Upper lobe of right lung (tissue), 1 donor: ENCODE measurements around the gene DSCAM. TPM values are rescaled to one million over a fixed set of nuclear protein-coding genes. Genes with fewer than 3 reads are reported as not detected.

ENCODE experiments used
- ATAC-seq: fragments of 200-7000 bp; cut with Tn5 transposase; one replicate; pipeline ENCODE4 v1.9.1; 2020; ENCODE audit warnings: mild to moderate bottlenecking, moderate library complexity
- DNase-seq: peaks from one replicate; pipeline ENCODE4 v3.0.0-alpha.2; 2020
- H3K27ac ChIP-seq: fragments of 200-600 bp; one replicate; pipeline ENCODE4 v1.8.0; 2022
- H3K27me3 ChIP-seq: fragments of 200-600 bp; one replicate; pipeline ENCODE4 v1.8.0; 2022; ENCODE audit warnings: mild to moderate bottlenecking
- H3K36me3 ChIP-seq: fragments of 200-600 bp; one replicate; pipeline ENCODE4 v1.8.0; 2022
- H3K4me1 ChIP-seq: fragments of 200-600 bp; one replicate; pipeline ENCODE4 v1.8.0; 2022
- H3K4me3 ChIP-seq: fragments of 200-600 bp; one replicate; pipeline ENCODE4 v1.8.0; 2022; ENCODE audit warnings: mild to moderate bottlenecking
- H3K9me3 ChIP-seq: fragments of 200-600 bp; one replicate; pipeline ENCODE4 v1.8.0; 2022
- intact Hi-C: fragments of 100-400 bp; cut with DNase I; formaldehyde crosslinking; loops from one replicate; pipeline ENCODE4 v1.11.0; 2022
- total RNA-seq: library from RNA; stranded (reverse); fragmentation: NEBNext Ultra II Directional; extraction: Animal tissue kit (Norgen Biotek cat#: 25700); gene quantifications from one replicate; pipeline ENCODE4 v1.2.1, GENCODE V29; 2021
- TF ChIP-seq, protein P1 (sequence below): fragments of 200-600 bp; IDR thresholded peaks from one replicate; pipeline ENCODE4 v1.8.0; 2022; ENCODE audit warnings: antibody characterized with exemption
- donor health status: DM: no; HTN: yes; CAD: no; lungs with severe emphysema.

DSCAM gene
- total RNA-seq, 1 donor from 2014 or later: not detected

GRCh38 chr21:40146216-40146837, 700.6 kb downstream of the DSCAM start:
- peak; percentile 29 for ATAC-seq
- no peak overlapping the region for H3K4me3 ChIP-seq
- no peaks in the 10 kb centered on the region for H3K27me3 ChIP-seq
- intact Hi-C loops: no loop called here
- peaks cover 3% of the 10 kb centered on the region for H3K4me1 ChIP-seq
- no peaks in the 10 kb centered on the region for H3K36me3 ChIP-seq
- H3K9me3 ChIP-seq: no peaks in the 10 kb centered on the region
- no peak overlapping the region for H3K27ac ChIP-seq
- DNase-seq: no peak
- TF ChIP-seq, protein P1, sequence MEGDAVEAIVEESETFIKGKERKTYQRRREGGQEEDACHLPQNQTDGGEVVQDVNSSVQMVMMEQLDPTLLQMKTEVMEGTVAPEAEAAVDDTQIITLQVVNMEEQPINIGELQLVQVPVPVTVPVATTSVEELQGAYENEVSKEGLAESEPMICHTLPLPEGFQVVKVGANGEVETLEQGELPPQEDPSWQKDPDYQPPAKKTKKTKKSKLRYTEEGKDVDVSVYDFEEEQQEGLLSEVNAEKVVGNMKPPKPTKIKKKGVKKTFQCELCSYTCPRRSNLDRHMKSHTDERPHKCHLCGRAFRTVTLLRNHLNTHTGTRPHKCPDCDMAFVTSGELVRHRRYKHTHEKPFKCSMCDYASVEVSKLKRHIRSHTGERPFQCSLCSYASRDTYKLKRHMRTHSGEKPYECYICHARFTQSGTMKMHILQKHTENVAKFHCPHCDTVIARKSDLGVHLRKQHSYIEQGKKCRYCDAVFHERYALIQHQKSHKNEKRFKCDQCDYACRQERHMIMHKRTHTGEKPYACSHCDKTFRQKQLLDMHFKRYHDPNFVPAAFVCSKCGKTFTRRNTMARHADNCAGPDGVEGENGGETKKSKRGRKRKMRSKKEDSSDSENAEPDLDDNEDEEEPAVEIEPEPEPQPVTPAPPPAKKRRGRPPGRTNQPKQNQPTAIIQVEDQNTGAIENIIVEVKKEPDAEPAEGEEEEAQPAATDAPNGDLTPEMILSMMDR: no peak

DNA sequence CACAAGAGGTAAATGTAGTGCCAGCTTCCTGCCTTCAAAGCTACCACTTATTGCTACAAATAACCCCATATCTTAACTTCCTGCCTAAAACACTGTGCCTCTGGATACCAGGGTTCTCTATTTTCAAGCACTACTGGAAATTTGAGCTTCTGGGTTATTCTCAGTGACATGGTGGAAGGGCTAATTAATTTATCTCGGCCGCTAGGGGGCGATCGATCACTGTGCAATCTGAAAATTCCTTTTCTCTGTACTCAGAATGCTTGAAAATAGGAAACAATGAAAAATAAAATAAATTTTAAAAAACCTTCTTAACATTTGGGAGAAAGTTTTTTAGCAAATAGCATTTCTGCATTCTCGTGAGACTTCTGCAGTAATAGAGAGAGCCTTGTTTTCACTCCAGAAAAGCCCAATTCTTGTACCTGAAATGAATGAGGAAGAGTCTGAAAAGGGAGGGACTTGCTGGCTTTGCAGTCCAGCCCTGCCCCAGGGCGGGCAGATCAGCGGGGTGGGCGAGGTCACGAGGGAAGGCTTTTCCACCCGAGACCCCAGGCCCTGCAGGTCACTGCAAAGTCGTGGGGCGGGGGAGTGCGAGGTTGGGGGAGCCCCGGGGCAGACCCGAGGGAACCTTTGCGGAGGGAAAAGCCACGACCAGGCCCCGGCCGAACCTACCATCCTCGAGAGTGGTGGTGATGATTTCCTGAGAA, 703.0 kb downstream of the DSCAM start:
- Histone ChIP-seq H3K36me3 (no peaks in the 10 kb centered on the region), H3K27me3 (no peaks in the 10 kb centered on the region), H3K4me3 (no peak overlapping the region), H3K9me3 (no peaks in the 10 kb centered on the region), H3K4me1 (peaks cover 3% of the 10 kb centered on the region), H3K27ac (no peak overlapping the region)
- DNase-seq (no peak), ATAC-seq (peak; percentile 59)
- TF ChIP-seq, protein P1: peak; percentile 77
- intact Hi-C loops: no loop called here

DNA sequence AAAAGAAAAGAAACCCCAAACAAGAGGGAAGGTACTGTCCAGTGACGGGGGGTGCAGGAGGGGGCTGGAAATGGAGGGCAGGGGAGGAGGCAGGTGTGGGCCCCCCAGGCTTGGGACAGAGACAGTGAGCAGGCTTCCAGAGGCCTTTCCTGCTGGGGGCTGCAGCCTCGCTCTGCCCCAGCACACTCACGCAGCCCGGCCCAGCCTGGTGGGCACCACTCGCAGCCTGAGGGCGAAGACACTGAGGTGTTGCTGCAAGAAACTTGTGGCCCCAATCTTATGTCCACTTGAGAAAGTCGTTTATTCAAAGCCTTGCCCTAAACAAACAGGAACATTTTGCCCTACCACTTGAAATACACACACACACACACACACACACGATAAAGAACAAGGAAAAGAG, 705.3 kb downstream of the DSCAM start:
- H3K4me3 ChIP-seq: no peak overlapping the region
- H3K9me3 ChIP-seq: no peaks in the 10 kb centered on the region
- H3K4me1 ChIP-seq: peaks cover 3% of the 10 kb centered on the region
- DNase-seq (no peak), ATAC-seq (no peak)
- intact Hi-C loops: no loop called here
- no peaks in the 10 kb centered on the region for H3K36me3 ChIP-seq
- H3K27me3 ChIP-seq: no peaks in the 10 kb centered on the region
- H3K27ac ChIP-seq: no peak overlapping the region
- TF ChIP-seq, protein P1: no peak

DNA sequence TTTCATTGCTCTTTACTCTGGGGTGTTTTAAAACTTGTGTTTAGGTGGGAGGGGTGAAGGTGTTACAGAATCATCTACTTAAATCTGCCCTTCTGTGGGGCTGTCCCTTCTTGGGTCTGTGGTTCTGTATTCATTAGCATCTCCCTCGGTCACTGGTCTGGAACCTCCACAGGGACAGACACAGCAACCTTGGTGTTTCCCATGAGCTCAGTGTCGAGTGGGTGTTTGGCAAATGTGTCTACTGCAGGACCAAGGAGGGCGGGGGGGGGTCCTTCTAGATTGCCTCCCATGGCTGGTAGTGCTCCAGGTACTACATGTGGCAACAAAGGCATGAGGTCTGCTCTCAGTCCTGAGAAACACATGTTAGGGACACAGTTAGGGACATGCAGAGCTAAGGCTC, 706.3 kb downstream of the DSCAM start:
- no peak for ATAC-seq
- Histone ChIP-seq H3K9me3 (no peaks in the 10 kb centered on the region), H3K27ac (no peak overlapping the region), H3K36me3 (no peaks in the 10 kb centered on the region), H3K4me1 (peaks cover 3% of the 10 kb centered on the region), H3K4me3 (no peak overlapping the region), H3K27me3 (no peaks in the 10 kb centered on the region)
- TF ChIP-seq, protein P1: no peak
- intact Hi-C loops: no loop called here
- no peak for DNase-seq

DNA sequence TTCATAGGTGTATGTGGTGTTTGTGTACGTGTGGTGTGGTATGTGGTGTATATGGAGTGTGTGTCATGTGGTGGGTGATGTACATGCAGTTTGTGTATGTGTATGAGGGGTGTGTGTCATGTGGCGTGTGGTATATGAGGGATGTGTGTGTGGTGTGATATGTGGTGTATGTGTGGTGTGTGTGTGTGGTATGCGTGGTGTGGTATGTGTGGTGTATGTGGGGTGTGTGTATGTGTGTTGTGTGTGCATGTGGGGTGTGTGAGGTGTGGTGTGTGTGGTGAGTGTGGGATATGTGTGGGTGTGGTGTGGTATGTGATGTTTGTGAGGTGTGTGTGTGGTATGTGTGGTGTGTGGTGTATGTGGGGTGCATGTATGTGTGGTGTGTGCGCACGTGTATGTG, 707.3 kb downstream of the DSCAM start:
- no peaks in the 10 kb centered on the region for H3K9me3 ChIP-seq
- H3K4me1 ChIP-seq: peaks cover 3% of the 10 kb centered on the region
- DNase-seq (no peak), ATAC-seq (peak; percentile 5)
- no peaks in the 10 kb centered on the region for H3K27me3 ChIP-seq
- H3K36me3 ChIP-seq: no peaks in the 10 kb centered on the region
- no peak overlapping the region for H3K27ac ChIP-seq
- H3K4me3 ChIP-seq: no peak overlapping the region
- intact Hi-C loops: no loop called here
- TF ChIP-seq, protein P1: no peak
